BJ (cell line): ENCODE data around the gene YBEY. TPM values are rescaled to one million over a fixed set of nuclear protein-coding genes. Genes with fewer than 3 reads are reported as not detected.

Source experiments
- CTCF ChIA-PET: fragments of 350-600 bp; formaldehyde crosslinking; extraction: SDS; loops from one replicate; lab custom pipeline; 2021; ENCODE audit warnings: antibody characterized with exemption, inconsistent platforms; lab: Yijun Ruan, JAX
- POLR2A ChIA-PET: fragments of 300-600 bp; sonication (Branson Sonifier 250); formaldehyde crosslinking; extraction: SDS; loops from one replicate; lab custom pipeline; 2021; ENCODE audit warnings: antibody characterized with exemption; lab: Charles Lee
- DNase-seq: peaks from one replicate; pipeline ENCODE4 v3.0.0-alpha.2; 2011; ENCODE audit warnings: low read depth
- H3K27me3 ChIP-seq: 2 replicates; pipeline ENCODE4 v1.6.0; 2011; ENCODE audit warnings: low read length; ENCODE audit not compliant: control insufficient read depth, insufficient read depth
- H3K36me3 ChIP-seq: 2 replicates; pipeline ENCODE4 v1.5.1; 2011; ENCODE audit warnings: low read length; ENCODE audit not compliant: control insufficient read depth, insufficient read depth
- H3K4me3 ChIP-seq: 2 replicates; pipeline ENCODE4 v1.5.1; 2011; ENCODE audit warnings: low read depth, mild to moderate bottlenecking, control low read depth, low read length
- polyA plus RNA-seq: library from polyadenylated mRNA; depleted of rRNA; stranded (reverse); fragments of >200 nt; gene quantifications from 2 replicates; pipeline ENCODE4 v1.2.3, GENCODE V29; 2011
- TF ChIP-seq, protein P1 (sequence below): IDR thresholded peaks from 2 replicates; pipeline ENCODE4 v1.5.1; 2011; ENCODE audit warnings: low read depth, mild to moderate bottlenecking, control low read depth, inconsistent platforms, low read length, moderate library complexity; ENCODE audit not compliant: insufficient read depth

YBEY gene
- polyA plus RNA-seq, 1 experiment = 15.8 TPM

DNA sequence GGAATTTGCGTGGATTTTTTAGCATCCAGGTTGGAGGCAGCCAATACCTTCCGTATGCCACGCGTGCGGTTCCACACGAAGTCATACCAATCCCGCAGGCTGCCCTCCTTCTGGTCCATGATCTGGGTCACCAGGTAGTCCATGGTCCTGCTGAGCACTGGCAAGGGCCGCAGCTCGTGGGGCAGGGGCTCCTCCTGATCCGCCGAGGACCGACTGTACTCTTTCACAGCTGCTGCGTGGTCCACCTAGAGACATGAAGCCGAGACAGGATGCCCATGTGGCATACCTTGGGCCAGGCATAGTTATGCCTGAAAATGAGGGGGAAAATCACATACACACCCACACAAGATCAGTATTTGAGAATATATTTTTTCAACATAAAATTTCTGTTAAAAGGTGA, 12.8 kb upstream of the YBEY start:
- TF ChIP-seq, protein P1, sequence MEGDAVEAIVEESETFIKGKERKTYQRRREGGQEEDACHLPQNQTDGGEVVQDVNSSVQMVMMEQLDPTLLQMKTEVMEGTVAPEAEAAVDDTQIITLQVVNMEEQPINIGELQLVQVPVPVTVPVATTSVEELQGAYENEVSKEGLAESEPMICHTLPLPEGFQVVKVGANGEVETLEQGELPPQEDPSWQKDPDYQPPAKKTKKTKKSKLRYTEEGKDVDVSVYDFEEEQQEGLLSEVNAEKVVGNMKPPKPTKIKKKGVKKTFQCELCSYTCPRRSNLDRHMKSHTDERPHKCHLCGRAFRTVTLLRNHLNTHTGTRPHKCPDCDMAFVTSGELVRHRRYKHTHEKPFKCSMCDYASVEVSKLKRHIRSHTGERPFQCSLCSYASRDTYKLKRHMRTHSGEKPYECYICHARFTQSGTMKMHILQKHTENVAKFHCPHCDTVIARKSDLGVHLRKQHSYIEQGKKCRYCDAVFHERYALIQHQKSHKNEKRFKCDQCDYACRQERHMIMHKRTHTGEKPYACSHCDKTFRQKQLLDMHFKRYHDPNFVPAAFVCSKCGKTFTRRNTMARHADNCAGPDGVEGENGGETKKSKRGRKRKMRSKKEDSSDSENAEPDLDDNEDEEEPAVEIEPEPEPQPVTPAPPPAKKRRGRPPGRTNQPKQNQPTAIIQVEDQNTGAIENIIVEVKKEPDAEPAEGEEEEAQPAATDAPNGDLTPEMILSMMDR = no peak
- Histone ChIP-seq H3K36me3 (peaks cover 31% of the 10 kb centered on the region), H3K4me3 (no peak overlapping the region), H3K27me3 (no peaks in the 10 kb centered on the region)
- CTCF ChIA-PET = no interaction called here
- DNase-seq = no peak
- POLR2A ChIA-PET = no interaction called here

DNA sequence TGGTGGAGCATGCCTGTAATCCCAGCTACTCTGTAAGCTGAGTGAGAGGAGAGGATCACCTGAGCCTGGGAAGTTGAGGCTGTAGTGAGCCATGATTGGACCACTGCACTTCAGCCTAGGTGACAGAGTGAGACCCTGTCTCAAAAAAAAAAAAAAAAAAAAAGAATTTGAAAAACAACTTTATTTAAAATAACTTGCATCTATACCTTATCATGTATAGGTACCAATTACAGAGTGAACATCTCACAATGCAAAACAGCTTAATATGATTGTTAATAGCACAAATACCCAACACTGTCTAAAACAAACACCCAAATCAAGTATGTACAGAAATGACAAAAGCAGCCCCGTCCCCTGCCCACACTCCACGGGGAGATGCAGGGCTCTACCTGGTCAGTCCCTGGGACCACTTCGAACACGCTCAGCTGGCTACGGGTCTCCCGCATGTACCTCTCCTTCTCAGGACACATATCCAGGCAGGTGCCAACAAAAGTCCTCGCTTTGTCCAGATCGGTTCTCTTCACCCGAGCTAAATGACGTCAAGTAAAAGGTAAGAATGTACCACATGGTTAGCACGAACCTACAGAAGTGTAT, 11.2 kb upstream of the YBEY start:
- POLR2A ChIA-PET = no interaction called here
- DNase-seq = no peak
- TF ChIP-seq, protein P1 = no peak
- CTCF ChIA-PET = no interaction called here
- H3K27me3 ChIP-seq = no peaks in the 10 kb centered on the region
- peaks cover 32% of the 10 kb centered on the region for H3K36me3 ChIP-seq
- H3K4me3 ChIP-seq = no peak overlapping the region

DNA sequence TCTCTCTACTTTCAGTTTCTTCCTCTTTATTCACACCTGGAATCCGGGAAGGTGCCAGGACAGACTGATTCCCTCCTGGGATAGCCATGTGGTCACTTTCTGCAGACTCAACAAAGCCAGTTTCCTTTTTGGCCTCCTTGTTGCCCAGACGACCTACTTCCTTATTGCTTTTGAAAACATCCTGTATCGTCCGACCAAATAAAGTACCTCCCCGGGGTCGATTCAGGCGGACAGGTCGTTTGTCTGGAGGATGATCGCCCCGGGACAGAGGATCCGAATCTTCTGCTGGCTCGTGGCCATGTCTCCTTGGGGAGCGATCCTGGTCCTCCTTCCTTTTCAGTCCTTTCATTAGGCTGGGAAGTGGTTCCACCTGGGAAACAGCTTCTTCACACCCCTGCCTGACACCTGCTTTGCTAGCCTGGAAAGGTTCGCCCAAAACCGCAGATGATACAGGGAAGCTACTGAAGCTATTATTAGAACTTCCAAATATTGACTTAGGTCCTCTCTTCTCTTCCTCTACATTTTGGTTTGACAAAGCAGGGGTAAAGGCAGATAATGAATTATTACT, 2.0 kb upstream of the YBEY start:
- DNase-seq = no peak
- Histone ChIP-seq H3K36me3 (peaks cover 8% of the 10 kb centered on the region), H3K4me3 (no peak overlapping the region), H3K27me3 (no peaks in the 10 kb centered on the region)
- ChIA-PET CTCF (interaction anchor here (0.6 to 1.4 kb wide), 3 partner anchors 42 to 142 kb away, joined by 3 read pairs; no protein-coding TSS in a partner anchor), POLR2A (no interaction called here)
- TF ChIP-seq, protein P1 = no peak

DNA sequence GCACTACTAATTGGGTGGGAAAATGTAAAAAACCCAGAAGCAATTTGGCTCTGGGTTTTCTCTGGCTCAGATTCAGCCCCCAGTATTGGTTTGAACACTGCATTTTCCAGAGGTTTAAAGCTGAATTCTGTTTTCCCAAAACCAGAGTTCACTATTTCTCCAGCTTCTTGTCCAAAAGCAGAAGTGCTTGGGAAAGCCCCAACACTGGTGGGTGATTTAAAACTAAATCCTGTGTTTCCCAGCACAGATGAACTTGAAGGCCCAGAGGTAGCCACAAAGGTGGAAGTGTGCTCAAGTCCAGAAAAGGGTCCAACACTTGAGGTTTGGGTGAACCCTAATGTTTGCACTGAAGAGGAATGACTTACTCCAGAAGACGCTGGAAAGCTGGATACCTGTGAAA, 1.4 kb upstream of the YBEY start:
- H3K4me3 ChIP-seq = peak overlapping the region; percentile 87
- no peak for DNase-seq
- peaks cover 4% of the 10 kb centered on the region for H3K36me3 ChIP-seq
- POLR2A ChIA-PET = no interaction called here
- CTCF ChIA-PET = interaction anchor here (0.7 to 1.7 kb wide), 4 partner anchors 9 to 163 kb away, joined by 3 to 5 read pairs (median 3); no protein-coding TSS in a partner anchor
- TF ChIP-seq, protein P1 = no peak
- no peaks in the 10 kb centered on the region for H3K27me3 ChIP-seq

DNA sequence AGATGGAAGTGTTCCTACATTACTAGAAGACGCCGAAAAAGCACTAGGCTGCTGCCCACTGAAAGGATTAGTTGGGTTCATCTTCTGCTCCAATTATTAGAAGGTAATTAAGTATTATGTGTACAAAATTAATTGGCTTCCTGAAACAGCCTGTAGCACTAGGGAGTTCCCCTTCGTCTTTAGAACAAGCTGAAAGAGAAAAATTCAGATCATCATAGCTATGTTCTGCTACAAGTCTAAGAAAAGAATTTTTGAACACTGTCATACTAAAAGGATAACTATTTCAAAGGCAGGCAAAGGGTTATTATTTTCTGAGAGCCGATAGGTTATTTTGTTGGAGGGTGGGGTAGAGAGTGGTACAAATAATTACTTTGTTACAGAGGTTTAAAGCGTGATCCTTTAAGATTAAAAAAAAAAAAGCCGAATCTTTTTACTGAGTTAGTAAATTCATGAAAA, 908 bp upstream of the YBEY start, which contains the start of gene MCM3AP:
TSS of gene MCM3AP (minus strand) at position 406 of the 456 bp plus-strand sequence. CDS start at position 81, 325 bp downstream.
- POLR2A ChIA-PET = no interaction called here
- peaks cover 3% of the 10 kb centered on the region for H3K36me3 ChIP-seq
- CTCF ChIA-PET = interaction anchor here (0.7 to 1.7 kb wide), 5 partner anchors 9 to 163 kb away, joined by 3 to 5 read pairs (median 3); no protein-coding TSS in a partner anchor
- H3K4me3 ChIP-seq = peak within 1 kb of the TSS; percentile 87
- TF ChIP-seq, protein P1 = no peak
- no peaks in the 10 kb centered on the region for H3K27me3 ChIP-seq
- no peak for DNase-seq
